Activated effector memory CD4-positive, alpha-beta T cell treated with anti-CD3 and anti-CD28 coated beads, Interleukin-2, amount 50 U/mL, for 16 hours (primary cell): ENCODE data around the gene CLCF1.

Experiments
- DNase-seq: peaks from one replicate; pipeline ENCODE4 v3.0.0-alpha.2; 2020

CLCF1 gene

GRCh38 chr11:67373648-67374570 lies 511 bp upstream of the CLCF1 start:
- DNase-seq: peak; percentile 91

DNA sequence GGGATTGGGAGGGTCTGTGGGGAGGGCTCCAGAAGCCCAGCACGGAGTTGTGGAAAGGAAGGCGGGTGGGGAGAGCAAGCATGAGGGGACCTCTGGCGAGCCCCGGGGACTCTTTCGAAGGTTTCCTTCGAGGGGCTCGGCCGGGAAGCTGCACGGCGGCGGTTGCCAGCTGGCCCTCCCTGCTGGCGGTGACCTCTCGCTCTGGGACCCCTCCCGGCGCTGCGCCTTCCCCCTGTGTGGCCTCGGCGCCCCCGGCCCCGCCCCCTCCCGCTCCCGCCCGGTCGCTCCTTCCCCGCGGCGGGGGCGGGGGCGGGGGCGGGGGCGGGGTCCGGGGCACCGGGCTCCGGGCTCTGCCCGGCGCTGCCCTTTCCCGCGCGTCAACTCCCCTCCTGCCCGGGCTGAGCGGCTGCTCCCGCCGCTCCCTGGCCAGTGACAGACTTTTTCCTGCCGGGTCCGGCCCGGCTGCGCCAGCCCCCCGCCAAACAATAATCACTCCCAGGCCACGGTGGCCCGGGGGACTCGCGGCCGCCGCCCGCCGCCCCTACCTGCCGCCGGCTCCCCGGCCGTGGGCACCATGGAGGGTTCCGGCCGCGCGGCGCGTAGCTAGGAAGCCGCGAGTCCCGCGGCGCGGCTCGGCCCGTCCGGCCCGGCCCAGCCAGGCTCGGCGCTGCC lies 941 bp downstream of the CLCF1 start:
- DNase-seq: no peak

GRCh38 chr11:67371911-67372320 lies 1.5 kb downstream of the CLCF1 start:
- no peak for DNase-seq

DNA sequence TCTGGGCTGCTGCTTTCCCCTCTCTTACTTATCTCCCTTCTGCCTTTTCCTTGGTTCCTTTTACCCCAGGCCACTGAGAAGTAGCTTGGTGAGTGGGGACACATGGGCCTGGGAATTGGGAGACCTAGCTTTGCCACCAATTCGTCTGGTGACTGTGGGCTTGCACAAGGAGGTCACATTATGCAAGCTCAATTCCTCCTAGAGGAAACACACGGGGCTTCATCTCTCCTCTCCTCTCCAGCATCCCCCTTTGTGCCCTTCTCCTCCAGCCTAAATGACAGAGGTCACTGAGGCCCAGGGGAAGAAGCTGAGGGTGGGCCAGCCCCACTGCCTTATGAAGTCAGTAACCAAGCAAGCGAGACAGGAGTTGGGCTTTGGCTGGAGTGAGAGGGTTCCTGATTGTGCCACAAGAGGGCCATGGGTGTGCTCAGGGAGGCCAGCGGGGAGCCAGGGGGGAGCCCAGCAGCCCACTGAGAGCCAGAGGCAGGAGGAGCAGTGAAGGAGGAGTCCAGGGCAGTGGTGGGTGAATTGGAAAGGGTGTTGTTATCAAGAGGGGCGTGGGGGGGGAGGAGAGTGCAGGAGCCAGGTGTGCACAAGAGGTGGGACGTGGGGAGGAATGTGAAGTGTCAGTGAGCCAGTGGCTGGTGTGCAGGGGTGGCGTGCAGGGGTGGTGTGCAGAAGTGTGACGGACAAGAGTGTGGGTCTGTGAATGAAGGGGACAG lies 2.0 kb downstream of the CLCF1 start:
- peak; percentile 70 for DNase-seq

DNA sequence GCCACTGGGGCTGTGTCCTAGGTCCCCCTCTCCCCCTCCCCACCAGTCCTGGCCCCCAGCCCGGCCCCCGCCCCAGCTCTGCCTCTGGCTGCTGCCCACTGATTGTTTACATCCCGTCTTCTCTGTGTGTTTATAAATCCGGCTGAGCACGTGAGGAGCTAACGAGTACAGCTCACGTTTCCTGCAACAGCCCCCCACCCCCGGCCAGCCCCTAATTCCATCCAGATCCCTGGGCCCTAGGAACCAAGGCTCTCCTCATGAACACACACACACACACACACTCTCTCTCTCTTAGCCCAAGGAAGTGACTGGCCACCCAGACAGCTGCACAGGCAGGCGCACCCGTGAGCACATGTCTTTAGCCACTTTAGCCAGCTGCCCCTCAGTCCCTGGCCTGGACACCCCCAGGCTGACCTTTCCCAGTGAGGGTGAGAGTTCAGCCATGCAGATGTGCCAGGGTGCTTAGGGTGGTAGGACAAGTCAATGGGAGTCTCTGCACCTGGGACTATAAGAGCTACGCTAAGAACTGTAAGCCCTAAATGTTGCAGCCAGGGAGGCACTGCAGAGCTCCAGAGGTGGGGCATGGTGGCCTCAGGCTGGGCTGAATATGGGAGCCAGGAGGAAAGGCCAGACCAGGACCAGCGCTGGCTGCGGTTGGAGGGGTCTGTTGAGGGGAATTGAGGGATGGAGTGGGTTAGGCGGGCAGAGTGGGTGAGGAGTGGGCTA lies 2.9 kb downstream of the CLCF1 start:
- no peak for DNase-seq

DNA sequence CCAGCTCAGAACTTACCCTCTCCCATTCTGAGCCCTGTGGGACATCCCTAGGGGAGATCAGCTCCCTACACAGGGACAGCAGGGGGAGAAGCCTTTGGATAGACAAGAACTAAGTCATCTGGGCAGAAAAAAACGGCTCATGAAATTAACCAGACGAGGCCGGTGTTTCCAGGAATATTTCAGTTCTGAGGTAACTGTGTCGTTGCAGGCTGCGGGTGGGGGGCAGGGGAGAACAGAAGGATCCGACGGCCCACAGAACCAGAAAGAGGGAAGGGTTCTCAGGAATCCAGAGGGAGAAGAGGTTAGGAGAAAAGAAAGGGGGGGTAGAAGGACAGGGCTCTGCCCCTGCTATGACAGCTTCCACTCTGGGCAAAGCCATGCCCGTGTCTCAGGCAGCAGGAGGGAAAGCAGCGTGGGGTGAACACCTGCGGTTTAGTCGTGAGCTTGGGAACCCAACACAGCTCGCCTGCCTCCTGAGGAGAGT lies 3.6 kb downstream of the CLCF1 start:
- no peak for DNase-seq

- DNase-seq: no peak
Measured at GRCh38 chr11:67369275-67369674, 4.1 kb downstream of the CLCF1 start.

GRCh38 chr11:67368621-67369020 lies 4.8 kb downstream of the CLCF1 start:
- no peak for DNase-seq

- no peak for DNase-seq
Measured at GRCh38 chr11:67367761-67368227, 5.6 kb downstream of the CLCF1 start.

- DNase-seq: no peak
Measured at GRCh38 chr11:67366961-67367760, 6.2 kb downstream of the CLCF1 start.

DNA sequence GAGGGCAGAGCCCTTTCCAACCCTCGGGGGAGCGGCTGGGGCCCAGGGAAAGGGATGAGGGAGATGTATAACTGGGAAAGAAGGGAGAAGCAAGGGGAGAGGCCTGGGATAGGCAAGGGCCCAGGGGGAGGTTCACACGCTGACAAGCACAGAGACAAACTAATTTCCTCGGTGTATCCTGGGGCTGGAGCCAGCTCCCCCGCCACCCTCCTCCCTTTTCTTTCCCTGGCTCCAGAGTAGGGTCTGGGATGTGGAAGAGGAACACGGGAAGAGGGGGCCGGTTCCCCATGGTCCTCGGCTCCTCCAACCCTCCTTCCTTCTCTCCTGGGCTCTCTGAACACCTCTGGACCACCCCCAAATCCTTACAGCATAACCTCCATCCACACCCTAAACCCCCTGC lies 6.9 kb downstream of the CLCF1 start:
- DNase-seq: no peak

- DNase-seq: no peak
Measured at GRCh38 chr11:67365736-67366444, 7.5 kb downstream of the CLCF1 start.

DNA sequence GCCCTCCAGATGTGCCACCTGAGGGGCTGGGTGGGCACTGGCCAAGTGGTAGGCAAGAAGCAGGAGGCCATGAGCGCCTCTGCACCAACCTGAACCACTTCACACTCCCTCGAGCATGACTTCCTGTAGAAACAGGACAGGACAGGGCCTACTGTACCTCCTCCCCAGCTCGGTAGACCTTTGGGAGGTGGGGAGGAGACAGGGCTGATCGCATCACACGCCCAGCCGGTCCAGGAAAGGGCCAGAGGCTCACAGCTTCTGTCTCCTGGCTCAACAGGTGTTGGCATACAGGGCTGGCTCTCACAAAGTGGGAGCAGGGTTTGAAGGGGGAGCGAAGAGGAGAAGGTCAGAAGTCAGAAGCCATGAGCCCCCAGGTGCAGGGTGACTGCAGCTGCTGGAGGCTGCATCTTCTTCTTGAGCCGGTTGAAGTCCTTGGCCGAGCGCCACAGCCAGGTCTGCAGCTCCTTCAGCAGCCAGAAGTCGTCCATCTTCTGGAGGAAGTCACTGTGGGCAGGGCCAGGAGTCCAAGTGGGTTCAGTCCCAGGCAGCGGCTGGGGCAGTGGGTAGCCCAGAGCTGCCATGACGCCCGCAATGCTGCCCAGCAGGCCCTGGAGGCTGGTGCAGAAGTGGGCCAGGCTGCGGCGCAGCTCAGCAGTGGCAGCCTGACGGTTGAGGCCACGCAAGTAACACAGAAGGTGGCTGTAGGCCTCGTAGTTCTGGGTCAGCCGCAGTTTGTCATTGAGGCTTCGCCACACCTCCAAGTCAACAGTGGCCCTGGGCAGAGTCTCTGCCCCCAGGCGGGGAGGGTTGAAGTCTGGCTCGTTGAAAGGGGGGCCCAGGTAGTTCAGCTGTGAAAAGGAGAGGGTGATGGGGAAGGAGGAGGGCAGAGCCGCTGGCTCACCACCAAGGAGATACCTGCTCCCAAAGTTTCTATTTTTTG lies 8.3 kb downstream of the CLCF1 start:
- no peak for DNase-seq

GRCh38 chr11:67364169-67364568 lies 9.2 kb downstream of the CLCF1 start:
- no peak for DNase-seq

DNA sequence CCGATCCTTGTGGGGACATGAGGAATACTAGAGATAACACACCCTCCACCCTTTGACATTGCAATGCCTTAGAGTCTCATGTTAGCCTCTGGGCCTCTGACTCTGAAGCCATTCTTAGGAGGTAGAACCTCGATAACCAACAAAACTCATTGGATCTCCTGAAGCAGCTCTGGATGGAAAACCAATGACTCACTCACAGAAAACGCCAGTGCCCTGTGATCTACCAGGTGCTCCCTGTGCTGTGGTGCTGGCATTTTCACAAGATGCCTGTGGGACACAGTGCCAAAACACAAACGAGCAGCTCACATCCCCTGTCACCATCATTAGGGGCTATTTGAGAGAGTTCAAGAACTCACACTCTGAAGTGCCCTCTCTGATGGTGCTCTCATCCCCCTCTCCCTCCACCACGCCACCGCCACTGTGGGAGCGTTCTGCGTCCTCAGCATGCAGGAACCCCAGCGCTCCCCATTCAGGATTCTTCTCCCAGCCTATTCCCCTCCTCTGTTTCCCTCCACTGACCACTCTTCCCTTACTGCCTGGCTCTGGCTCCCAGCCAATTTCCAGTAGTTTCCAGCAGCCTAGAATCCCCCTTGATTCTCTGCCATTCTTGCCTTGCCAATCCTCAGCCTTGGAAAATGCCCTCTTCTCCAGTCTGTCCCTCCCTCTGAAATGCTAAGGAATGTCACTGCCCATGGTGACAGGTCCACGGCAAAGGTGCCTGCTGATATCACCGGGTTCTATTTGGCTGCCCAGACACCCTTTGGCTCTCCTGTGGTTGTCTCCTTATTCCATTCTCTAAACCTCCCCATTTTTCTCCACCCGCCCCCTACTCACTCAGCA lies 15.3 kb downstream of the CLCF1 start:
- no peak for DNase-seq

DNA sequence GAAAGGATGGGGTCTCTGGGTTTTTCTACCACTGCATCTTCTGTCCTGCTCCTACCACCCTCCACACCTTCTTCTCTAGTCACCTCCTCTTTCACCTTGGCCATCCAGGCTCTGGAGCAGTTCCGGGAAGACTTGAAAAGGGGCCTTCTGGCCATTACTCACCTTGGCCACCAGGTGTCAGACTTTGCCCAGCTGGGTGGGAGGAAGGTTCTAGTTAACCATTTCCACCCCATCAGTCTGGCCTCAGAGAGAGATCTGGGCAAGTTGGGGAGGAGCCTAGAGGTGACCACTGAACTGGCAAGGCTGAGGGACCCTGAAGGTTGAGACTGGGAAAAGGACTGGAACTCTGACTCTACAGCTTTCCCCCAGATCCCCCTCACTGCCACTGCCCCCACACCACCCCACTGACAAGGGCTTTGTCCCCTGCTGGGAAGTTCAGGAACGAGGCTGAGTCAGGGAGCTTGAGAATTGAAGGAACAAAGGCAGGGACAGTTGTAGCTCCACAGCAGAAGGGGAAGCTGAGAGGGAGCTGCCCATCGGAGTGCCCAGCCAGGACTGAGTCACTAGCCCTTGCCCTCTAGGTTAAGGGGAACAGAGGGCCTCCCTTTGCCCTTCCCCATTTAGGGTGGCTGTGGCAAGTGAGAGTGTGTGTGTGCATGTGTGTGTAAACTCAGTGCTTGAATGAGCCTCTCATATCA lies 16.4 kb downstream of the CLCF1 start:
- peak; percentile 87 for DNase-seq

DNA sequence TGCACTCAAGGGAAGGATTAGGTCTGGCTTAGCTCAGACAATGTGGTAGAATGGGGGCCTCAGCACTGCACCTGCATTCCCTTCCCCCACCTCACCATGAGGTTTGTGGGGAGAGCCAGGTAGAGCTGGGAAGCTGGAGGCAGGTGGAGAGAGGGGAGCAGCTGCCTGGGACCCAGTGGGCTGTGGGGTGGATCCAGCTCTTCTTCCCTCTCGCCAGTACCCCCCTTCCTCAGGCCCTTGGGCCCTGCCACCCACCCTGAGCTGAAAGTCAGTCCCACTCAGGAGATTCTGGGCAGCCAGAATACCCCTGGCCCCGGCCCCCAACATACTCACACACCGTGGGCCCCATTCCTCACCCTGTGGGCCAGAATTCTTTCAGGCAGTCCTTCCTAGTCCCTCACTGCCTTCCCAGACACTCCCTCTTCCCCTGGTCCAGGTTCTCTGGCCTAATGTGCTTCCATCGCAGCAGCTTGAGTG lies 17.0 kb downstream of the CLCF1 start:
- no peak for DNase-seq

DNA sequence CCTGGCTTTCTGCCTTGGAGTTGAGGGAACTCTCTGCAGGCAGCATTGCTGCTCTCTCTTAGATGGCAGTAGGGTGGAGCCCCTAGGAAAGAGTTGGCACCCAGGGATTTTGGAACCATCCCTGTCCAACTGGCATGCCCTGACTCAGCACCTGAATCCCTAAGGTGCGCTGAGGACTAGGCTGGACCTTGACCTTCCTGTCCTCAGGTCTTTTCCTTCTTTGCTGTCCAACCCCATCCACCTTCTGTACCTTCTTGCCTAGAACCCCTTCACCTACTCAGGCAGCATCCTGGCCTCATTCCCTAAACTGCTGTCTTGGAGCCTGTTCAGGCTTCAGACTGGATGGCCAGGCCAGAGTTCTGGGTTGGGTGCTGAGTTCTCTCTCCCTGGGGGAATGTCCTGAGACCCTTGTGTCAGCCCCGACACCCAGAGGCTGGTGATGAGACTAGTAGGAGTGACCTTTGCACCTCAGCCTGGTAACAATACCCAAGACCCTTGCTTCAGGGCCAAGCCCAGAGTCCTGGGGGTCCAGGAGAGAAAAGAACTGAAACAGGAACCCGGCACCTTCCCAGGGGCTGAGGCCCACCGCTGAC lies 17.5 kb downstream of the CLCF1 start:
- no peak for DNase-seq
